ENCODE data around the gene ZMYND8.
"Not testable (repeated sequence)": the region's sequence is repeated elsewhere in the genome, so short reads cannot be mapped to it uniquely, and the experiment has no call there.

Gene ZMYND8

DNA sequence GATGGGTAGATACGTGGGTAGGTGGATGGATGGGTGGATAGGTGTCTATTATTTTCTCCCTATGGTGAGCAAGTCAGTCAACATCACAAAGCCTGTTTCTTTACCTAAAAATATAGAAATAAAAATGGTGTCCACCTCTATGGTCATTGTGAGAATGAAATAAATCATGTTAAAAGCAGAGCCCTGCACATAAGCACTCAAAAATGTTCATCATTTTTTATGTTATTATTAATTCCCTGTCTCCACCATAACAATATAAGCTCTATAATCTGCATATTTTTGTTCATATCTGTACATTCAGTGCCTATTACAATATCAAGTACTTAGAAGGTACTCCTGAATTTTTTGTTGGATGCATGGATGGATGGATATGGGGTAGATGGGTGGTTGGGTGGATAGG lies 177.6 kb downstream of the ZMYND8 start:
- no peak overlapping the region for H3K4me2 ChIP-seq (ENCODE audit: low read length, poor library complexity, severe bottlenecking)
- H3K27ac ChIP-seq (ENCODE audit: low read length, poor library complexity, severe bottlenecking), result no peak overlapping the region
- no peak overlapping the region for H2BK15ac ChIP-seq (ENCODE audit: low read depth, poor library complexity, severe bottlenecking)
- no peaks in the 10 kb centered on the region for H3K79me1 ChIP-seq (replicated peaks; ENCODE audit: low read length, poor library complexity, severe bottlenecking)
- H2AFZ ChIP-seq (ENCODE audit: low read depth, low read length), result no peak overlapping the region
- no peaks in the 10 kb centered on the region for H3K9me3 ChIP-seq (ENCODE audit: control insufficient read depth, low read length)
- H2BK5ac ChIP-seq (ENCODE audit: low read depth, low read length, poor library complexity, severe bottlenecking), result no peak overlapping the region
- no peak overlapping the region for H3K14ac ChIP-seq (ENCODE audit: low read length in 2 of 2)
- H3K23ac ChIP-seq (ENCODE audit: low read length in 2 of 2), result no peak overlapping the region
- no peak for DNase-seq
- no peak overlapping the region for H3K9ac ChIP-seq (ENCODE audit: low read length)
- H2BK120ac ChIP-seq (ENCODE audit: low read depth, low read length), result no peak overlapping the region
- H3K4me1 ChIP-seq (ENCODE audit: control insufficient read depth, insufficient read depth, low read depth, low read length), result peaks cover 2% of the 10 kb centered on the region
- no peak overlapping the region for H3K4me3 ChIP-seq (ENCODE audit: insufficient read depth in 1 of 2, low read depth in 1 of 2, low read length in 2 of 2)
- peaks cover 3 to 10% of the 10 kb centered on the region in 2 experiments for H3K27me3 ChIP-seq (ENCODE audit: control insufficient read depth in 1 of 2, insufficient read depth in 1 of 2, low read length in 2 of 2)
- no peak overlapping the region for H2AK5ac ChIP-seq (ENCODE audit: low read length, severe bottlenecking)
- H4K8ac ChIP-seq (ENCODE audit: low read length), result no peak overlapping the region
- WGBS, result no CpG with 5 or more reads among the region's 1 CpG
- no peaks in the 10 kb centered on the region for H3K36me3 ChIP-seq (ENCODE audit: control insufficient read depth in 1 of 2, insufficient read depth in 2 of 2, low read depth in 1 of 2, low read length in 2 of 2)
- H2BK12ac ChIP-seq (ENCODE audit: low read length in 2 of 2), result no peak overlapping the region
- H4K91ac ChIP-seq (ENCODE audit: low read length), result no peak overlapping the region
- no peak overlapping the region for H3K4ac ChIP-seq (ENCODE audit: low read depth in 1 of 2, low read length in 2 of 2)
- H3K18ac ChIP-seq (ENCODE audit: low read depth in 1 of 2, low read length in 2 of 2), result no peak overlapping the region

DNA sequence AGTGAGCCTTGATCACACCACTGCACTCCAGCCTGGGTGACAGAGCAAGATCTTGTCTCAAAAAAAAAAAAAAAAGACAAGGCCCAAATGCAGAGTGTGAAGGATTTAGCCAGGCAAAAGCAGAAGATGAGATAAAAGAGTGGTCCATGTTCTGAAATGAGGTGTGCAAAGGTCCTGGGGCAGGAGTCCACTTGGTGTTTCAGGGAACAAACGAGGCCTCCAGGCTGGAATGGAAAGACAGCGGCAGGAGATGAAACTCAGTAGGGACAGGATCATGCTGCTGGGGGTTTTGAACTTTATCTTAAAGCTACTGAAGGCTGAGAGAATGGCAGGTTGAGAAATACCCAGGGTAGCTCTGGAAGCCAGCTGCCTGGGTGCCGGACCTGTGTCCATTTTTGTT lies 178.2 kb downstream of the ZMYND8 start:
- H3K27ac ChIP-seq (ENCODE audit: low read length, poor library complexity, severe bottlenecking), result no peak overlapping the region
- H2BK120ac ChIP-seq (ENCODE audit: low read depth, low read length), result no peak overlapping the region
- no peak overlapping the region for H3K23ac ChIP-seq (ENCODE audit: low read length in 2 of 2)
- no peak overlapping the region for H4K8ac ChIP-seq (ENCODE audit: low read length)
- H3K4me3 ChIP-seq (ENCODE audit: insufficient read depth in 1 of 2, low read depth in 1 of 2, low read length in 2 of 2), result no peak overlapping the region
- H2AFZ ChIP-seq (ENCODE audit: low read depth, low read length), result no peak overlapping the region
- no peak overlapping the region for H2BK5ac ChIP-seq (ENCODE audit: low read depth, low read length, poor library complexity, severe bottlenecking)
- H3K36me3 ChIP-seq (ENCODE audit: control insufficient read depth in 1 of 2, insufficient read depth in 2 of 2, low read depth in 1 of 2, low read length in 2 of 2), result no peaks in the 10 kb centered on the region
- no peak overlapping the region for H3K4me2 ChIP-seq (ENCODE audit: low read length, poor library complexity, severe bottlenecking)
- no peak overlapping the region for H2AK5ac ChIP-seq (ENCODE audit: low read length, severe bottlenecking)
- H2BK15ac ChIP-seq (ENCODE audit: low read depth, poor library complexity, severe bottlenecking), result no peak overlapping the region
- H3K4ac ChIP-seq (ENCODE audit: low read depth in 1 of 2, low read length in 2 of 2), result no peak overlapping the region
- peaks cover 0 to 7% of the 10 kb centered on the region in 2 experiments for H3K27me3 ChIP-seq (ENCODE audit: control insufficient read depth in 1 of 2, insufficient read depth in 1 of 2, low read length in 2 of 2)
- no peaks in the 10 kb centered on the region for H3K9me3 ChIP-seq (ENCODE audit: control insufficient read depth, low read length)
- H3K4me1 ChIP-seq (ENCODE audit: control insufficient read depth, insufficient read depth, low read depth, low read length), result peaks cover 2% of the 10 kb centered on the region
- no peak overlapping the region for H3K14ac ChIP-seq (ENCODE audit: low read length in 2 of 2)
- no peak overlapping the region for H3K9ac ChIP-seq (ENCODE audit: low read length)
- no peak overlapping the region for H2BK12ac ChIP-seq (ENCODE audit: low read length in 2 of 2)
- no peak overlapping the region for H4K91ac ChIP-seq (ENCODE audit: low read length)
- WGBS, result 67% methylated on average over 3 of the region's 3 CpGs
- no peaks in the 10 kb centered on the region for H3K79me1 ChIP-seq (replicated peaks; ENCODE audit: low read length, poor library complexity, severe bottlenecking)
- H3K18ac ChIP-seq (ENCODE audit: low read depth in 1 of 2, low read length in 2 of 2), result no peak overlapping the region
- DNase-seq, result no peak

DNA sequence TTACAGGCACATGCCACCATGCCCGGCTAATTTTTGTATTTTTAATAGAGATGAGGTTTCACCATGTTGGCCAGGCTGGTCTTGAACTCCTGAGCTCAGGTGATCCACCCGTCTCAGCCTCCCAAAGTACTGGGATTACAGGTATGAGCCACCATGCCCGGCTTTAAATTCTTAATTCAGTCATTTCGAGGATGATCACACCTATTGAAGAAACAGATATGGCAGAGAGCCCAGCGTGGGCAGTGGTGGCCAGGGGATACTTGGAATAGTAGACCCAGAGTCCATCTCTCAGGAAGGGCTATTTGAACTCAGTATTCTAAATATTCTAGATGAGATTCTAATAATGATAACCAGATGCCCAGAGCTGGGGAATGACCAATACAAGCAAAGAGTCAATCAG lies 180.3 kb downstream of the ZMYND8 start:
- H2BK5ac ChIP-seq (ENCODE audit: low read depth, low read length, poor library complexity, severe bottlenecking); H3K14ac ChIP-seq (ENCODE audit: low read length in 2 of 2); H3K27me3 ChIP-seq (ENCODE audit: control insufficient read depth in 1 of 2, insufficient read depth in 1 of 2, low read length in 2 of 2); H3K18ac ChIP-seq (ENCODE audit: low read depth in 1 of 2, low read length in 2 of 2); H2BK15ac ChIP-seq (ENCODE audit: low read depth, poor library complexity, severe bottlenecking); H3K9me3 ChIP-seq (ENCODE audit: control insufficient read depth, low read length); H4K91ac ChIP-seq (ENCODE audit: low read length); H2BK120ac ChIP-seq (ENCODE audit: low read depth, low read length); H3K27ac ChIP-seq (ENCODE audit: low read length, poor library complexity, severe bottlenecking); H3K4me3 ChIP-seq (ENCODE audit: insufficient read depth in 1 of 2, low read depth in 1 of 2, low read length in 2 of 2); H3K9ac ChIP-seq (ENCODE audit: low read length); H2BK12ac ChIP-seq (ENCODE audit: low read length in 2 of 2); H3K4ac ChIP-seq (ENCODE audit: low read depth in 1 of 2, low read length in 2 of 2); H3K79me1 ChIP-seq (replicated peaks; ENCODE audit: low read length, poor library complexity, severe bottlenecking); H2AK5ac ChIP-seq (ENCODE audit: low read length, severe bottlenecking); H3K4me1 ChIP-seq (ENCODE audit: control insufficient read depth, insufficient read depth, low read depth, low read length); H3K36me3 ChIP-seq (ENCODE audit: control insufficient read depth in 1 of 2, insufficient read depth in 2 of 2, low read depth in 1 of 2, low read length in 2 of 2); H3K4me2 ChIP-seq (ENCODE audit: low read length, poor library complexity, severe bottlenecking); H4K8ac ChIP-seq (ENCODE audit: low read length); H3K23ac ChIP-seq (ENCODE audit: low read length in 2 of 2); H2AFZ ChIP-seq (ENCODE audit: low read depth, low read length); DNase-seq: not testable (repeated sequence)
- WGBS, result 70% methylated on average over 3 of the region's 5 CpGs

DNA sequence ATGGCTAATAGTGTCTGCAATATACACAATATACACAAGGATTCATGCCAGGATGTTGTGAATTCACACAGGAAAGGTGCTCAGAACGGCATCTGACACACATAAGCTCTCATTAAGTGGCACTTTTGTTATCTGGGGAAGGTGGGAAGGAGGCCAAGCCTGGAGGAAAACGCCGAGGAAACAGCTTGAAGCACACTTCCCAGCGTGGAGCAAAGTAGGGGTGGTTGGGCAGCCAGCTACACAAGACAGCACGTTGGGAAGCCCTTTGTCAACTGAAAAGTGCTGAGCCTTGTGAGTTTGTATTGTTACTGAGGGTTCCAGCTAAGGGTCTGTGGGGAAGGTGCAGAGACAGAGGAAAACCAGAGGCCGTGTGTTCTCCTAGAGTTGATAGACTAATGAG lies 181.0 kb downstream of the ZMYND8 start:
- no peak overlapping the region for H3K27ac ChIP-seq (ENCODE audit: low read length, poor library complexity, severe bottlenecking)
- H3K14ac ChIP-seq (ENCODE audit: low read length in 2 of 2), result no peak overlapping the region
- no peaks in the 10 kb centered on the region for H3K4me1 ChIP-seq (ENCODE audit: control insufficient read depth, insufficient read depth, low read depth, low read length)
- no peak overlapping the region for H3K23ac ChIP-seq (ENCODE audit: low read length in 2 of 2)
- H4K8ac ChIP-seq (ENCODE audit: low read length), result no peak overlapping the region
- H3K9ac ChIP-seq (ENCODE audit: low read length), result no peak overlapping the region
- no peak overlapping the region for H2BK120ac ChIP-seq (ENCODE audit: low read depth, low read length)
- no peak overlapping the region for H3K4ac ChIP-seq (ENCODE audit: low read depth in 1 of 2, low read length in 2 of 2)
- H2AK5ac ChIP-seq (ENCODE audit: low read length, severe bottlenecking), result no peak overlapping the region
- no peak overlapping the region for H2BK15ac ChIP-seq (ENCODE audit: low read depth, poor library complexity, severe bottlenecking)
- no peak overlapping the region for H2AFZ ChIP-seq (ENCODE audit: low read depth, low read length)
- H3K4me3 ChIP-seq (ENCODE audit: insufficient read depth in 1 of 2, low read depth in 1 of 2, low read length in 2 of 2), result no peak overlapping the region
- H3K18ac ChIP-seq (ENCODE audit: low read depth in 1 of 2, low read length in 2 of 2), result no peak overlapping the region
- no peak overlapping the region for H2BK5ac ChIP-seq (ENCODE audit: low read depth, low read length, poor library complexity, severe bottlenecking)
- no peaks in the 10 kb centered on the region for H3K79me1 ChIP-seq (replicated peaks; ENCODE audit: low read length, poor library complexity, severe bottlenecking)
- no peaks in the 10 kb centered on the region for H3K9me3 ChIP-seq (ENCODE audit: control insufficient read depth, low read length)
- no peak overlapping the region for H3K4me2 ChIP-seq (ENCODE audit: low read length, poor library complexity, severe bottlenecking)
- H2BK12ac ChIP-seq (ENCODE audit: low read length in 2 of 2), result no peak overlapping the region
- H4K91ac ChIP-seq (ENCODE audit: low read length), result no peak overlapping the region
- DNase-seq, result no peak
- H3K27me3 ChIP-seq (ENCODE audit: control insufficient read depth in 1 of 2, insufficient read depth in 1 of 2, low read length in 2 of 2), result peaks cover 0 to 13% of the 10 kb centered on the region in 2 experiments
- 69% methylated on average over 6 of the region's 6 CpGs for WGBS
- H3K36me3 ChIP-seq (ENCODE audit: control insufficient read depth in 1 of 2, insufficient read depth in 2 of 2, low read depth in 1 of 2, low read length in 2 of 2), result no peaks in the 10 kb centered on the region

All from mesenchymal stem cell (in vitro differentiated cells and primary cell).